ENCODE measurements around the gene NT5DC1. TPM values are rescaled to one million over a fixed set of nuclear protein-coding genes. Genes with fewer than 3 reads are reported as not detected.

NT5DC1 gene
- total RNA-seq, 4 donors from 2014 or later = 7.4 to 12.9 (median 11.4) TPM

DNA sequence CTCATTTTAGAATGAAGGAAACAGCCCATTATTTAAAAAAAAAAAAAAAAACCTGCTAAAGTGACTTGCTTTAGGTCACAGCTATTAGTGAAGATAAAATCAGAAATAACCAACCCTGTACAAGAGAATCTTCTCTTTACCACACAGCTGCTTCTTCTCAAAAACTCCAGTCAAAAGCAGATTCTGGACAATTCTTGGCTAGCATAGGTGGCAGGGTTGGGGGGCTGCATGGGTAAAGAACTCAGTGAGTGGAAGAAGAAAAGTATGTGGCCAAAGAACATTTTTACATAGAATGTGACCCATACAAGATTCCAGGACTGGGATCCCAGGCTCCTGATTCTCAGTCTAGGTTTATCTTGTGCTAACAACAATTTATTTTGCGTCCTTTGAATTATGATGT is 30.6 kb upstream of the NT5DC1 start:
- H3K27ac ChIP-seq = no peak overlapping the region
- no peak overlapping the region for H3K4me3 ChIP-seq
- DNase-seq (ENCODE audit: low spot score in 2 of 2) = no peak
- no peaks in the 10 kb centered on the region for H3K27me3 ChIP-seq
- H3K4me1 ChIP-seq = no peaks in the 10 kb centered on the region
- H3K9me3 ChIP-seq = no peaks in the 10 kb centered on the region
- 91% methylated on average over 1 of the region's 1 CpG for whole genome bisulfite sequencing
- H3K36me3 ChIP-seq = no peaks in the 10 kb centered on the region
- no peak for TF ChIP-seq POLR2A (IDR thresholded peaks at IDR 0.05)
- TF ChIP-seq EP300 (IDR thresholded peaks at IDR 0.05) = no peak
- TF ChIP-seq, protein P1, sequence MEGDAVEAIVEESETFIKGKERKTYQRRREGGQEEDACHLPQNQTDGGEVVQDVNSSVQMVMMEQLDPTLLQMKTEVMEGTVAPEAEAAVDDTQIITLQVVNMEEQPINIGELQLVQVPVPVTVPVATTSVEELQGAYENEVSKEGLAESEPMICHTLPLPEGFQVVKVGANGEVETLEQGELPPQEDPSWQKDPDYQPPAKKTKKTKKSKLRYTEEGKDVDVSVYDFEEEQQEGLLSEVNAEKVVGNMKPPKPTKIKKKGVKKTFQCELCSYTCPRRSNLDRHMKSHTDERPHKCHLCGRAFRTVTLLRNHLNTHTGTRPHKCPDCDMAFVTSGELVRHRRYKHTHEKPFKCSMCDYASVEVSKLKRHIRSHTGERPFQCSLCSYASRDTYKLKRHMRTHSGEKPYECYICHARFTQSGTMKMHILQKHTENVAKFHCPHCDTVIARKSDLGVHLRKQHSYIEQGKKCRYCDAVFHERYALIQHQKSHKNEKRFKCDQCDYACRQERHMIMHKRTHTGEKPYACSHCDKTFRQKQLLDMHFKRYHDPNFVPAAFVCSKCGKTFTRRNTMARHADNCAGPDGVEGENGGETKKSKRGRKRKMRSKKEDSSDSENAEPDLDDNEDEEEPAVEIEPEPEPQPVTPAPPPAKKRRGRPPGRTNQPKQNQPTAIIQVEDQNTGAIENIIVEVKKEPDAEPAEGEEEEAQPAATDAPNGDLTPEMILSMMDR (IDR thresholded peaks at IDR 0.05) = no peak
- no peak for TF ChIP-seq POLR2AphosphoS5 (IDR thresholded peaks at IDR 0.05)

DNA sequence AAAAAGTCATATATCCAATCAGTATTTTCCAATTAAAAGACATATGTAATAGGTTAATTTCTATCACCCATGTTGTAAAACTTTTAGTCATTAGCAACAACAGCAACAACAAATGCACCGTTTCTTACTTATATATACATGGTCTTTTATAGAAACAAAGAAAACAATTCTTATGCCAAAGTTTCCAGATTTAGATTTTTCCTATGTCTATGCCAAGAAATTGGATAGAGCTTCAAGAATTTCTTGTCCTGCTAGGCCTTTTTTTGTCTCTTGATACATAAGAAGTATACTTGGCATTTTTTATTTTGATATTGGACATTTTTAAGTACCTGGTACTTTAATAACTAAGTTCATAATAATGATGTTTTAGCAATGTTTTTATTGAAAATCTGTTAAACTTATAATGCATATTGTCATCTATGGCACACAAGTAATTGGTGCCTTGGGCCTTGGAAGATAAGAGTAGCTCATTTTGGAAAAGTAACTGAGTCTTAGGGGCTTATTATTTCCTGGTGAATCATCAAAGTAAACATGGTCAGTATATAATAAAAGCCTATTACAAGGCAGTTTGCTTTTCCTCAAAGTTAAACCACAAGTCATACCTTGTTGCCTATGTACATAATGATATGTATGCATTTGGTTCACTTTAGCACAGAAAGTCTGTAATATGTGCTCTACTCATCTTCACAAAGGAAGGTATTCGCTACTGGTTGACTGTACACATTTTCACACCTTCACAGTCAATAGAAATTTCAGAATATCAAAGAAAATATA is 29.9 kb upstream of the NT5DC1 start:
- H3K27ac ChIP-seq = no peak overlapping the region
- no peak for DNase-seq (ENCODE audit: low spot score in 2 of 2)
- H3K36me3 ChIP-seq = no peaks in the 10 kb centered on the region
- H3K4me3 ChIP-seq = no peak overlapping the region
- no peaks in the 10 kb centered on the region for H3K27me3 ChIP-seq
- no peaks in the 10 kb centered on the region for H3K9me3 ChIP-seq
- 58% methylated on average over 2 of the region's 2 CpGs for WGBS
- TF ChIP-seq, protein P1 (IDR thresholded peaks at IDR 0.05) = no peak
- TF ChIP-seq POLR2AphosphoS5 (IDR thresholded peaks at IDR 0.05) = no peak
- TF ChIP-seq EP300 (IDR thresholded peaks at IDR 0.05) = no peak
- TF ChIP-seq POLR2A (IDR thresholded peaks at IDR 0.05) = no peak
- no peaks in the 10 kb centered on the region for H3K4me1 ChIP-seq

DNA sequence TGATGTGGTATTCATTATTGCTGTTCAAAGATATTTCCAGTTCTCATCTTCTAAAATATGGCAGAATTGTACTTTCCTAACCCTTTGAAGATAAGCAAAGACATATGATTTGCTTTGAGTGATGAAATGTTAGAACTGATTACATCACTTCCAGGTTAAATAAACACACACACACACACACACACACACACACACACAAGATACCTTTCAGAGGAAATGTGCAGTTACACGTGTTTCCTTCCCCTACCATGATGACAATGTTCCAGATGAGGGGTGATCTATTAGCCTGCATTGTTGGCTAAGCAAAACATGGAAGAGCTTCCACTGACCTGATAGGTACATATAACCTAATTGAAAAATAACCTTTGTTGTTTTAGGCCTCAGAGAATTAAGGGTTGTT is 28.3 kb upstream of the NT5DC1 start:
- H3K9me3 ChIP-seq = no peaks in the 10 kb centered on the region
- H3K27ac ChIP-seq = no peak overlapping the region
- TF ChIP-seq EP300 (IDR thresholded peaks at IDR 0.05) (no peak), POLR2AphosphoS5 (IDR thresholded peaks at IDR 0.05) (no peak), POLR2A (IDR thresholded peaks at IDR 0.05) (no peak)
- TF ChIP-seq, protein P1 (IDR thresholded peaks at IDR 0.05) = no peak
- no peak for DNase-seq (ENCODE audit: low spot score in 2 of 2)
- WGBS = 61% methylated on average over 1 of the region's 1 CpG
- H3K4me1 ChIP-seq = no peaks in the 10 kb centered on the region
- H3K4me3 ChIP-seq = no peak overlapping the region
- no peaks in the 10 kb centered on the region for H3K36me3 ChIP-seq
- no peaks in the 10 kb centered on the region for H3K27me3 ChIP-seq

DNA sequence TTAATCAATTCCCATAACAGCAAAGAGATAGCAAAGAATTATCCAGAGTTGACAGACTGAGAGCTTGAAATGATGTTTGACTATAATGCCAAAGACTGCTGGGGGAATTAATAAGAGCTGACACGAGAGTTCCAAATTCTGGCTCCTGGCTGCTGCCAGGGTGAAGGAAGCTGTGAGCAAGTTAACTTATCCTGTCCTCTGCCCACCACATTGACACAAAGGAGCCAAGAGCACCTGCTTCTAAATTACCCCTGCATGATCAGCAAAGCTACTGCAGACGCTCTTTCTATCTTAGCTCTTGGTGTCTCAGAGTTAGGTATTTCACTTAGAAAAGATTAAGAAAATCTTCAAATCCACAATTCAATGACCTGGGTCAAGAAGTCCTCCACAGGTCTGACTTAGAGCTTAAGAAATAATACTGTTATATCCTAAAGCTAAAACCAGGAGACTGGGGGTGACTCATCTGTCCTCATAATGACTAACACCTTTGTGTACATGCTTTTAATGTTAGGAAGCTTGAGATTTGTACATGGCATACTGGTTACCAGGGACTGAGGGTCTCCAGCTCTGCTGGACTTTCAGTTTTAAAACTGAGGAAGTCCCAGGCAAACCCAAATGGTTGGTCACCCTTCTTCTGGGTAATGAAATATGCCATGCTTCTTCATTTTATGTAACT is 26.8 kb upstream of the NT5DC1 start:
- 80% methylated on average over 2 of the region's 2 CpGs for WGBS
- H3K4me3 ChIP-seq = no peak overlapping the region
- H3K36me3 ChIP-seq = no peaks in the 10 kb centered on the region
- no peaks in the 10 kb centered on the region for H3K27me3 ChIP-seq
- no peaks in the 10 kb centered on the region for H3K4me1 ChIP-seq
- no peak for TF ChIP-seq EP300 (IDR thresholded peaks at IDR 0.05)
- TF ChIP-seq, protein P1 (IDR thresholded peaks at IDR 0.05) = no peak
- no peak for TF ChIP-seq POLR2AphosphoS5 (IDR thresholded peaks at IDR 0.05)
- no peaks in the 10 kb centered on the region for H3K9me3 ChIP-seq
- no peak overlapping the region for H3K27ac ChIP-seq
- DNase-seq (ENCODE audit: low spot score in 2 of 2) = no peak

DNA sequence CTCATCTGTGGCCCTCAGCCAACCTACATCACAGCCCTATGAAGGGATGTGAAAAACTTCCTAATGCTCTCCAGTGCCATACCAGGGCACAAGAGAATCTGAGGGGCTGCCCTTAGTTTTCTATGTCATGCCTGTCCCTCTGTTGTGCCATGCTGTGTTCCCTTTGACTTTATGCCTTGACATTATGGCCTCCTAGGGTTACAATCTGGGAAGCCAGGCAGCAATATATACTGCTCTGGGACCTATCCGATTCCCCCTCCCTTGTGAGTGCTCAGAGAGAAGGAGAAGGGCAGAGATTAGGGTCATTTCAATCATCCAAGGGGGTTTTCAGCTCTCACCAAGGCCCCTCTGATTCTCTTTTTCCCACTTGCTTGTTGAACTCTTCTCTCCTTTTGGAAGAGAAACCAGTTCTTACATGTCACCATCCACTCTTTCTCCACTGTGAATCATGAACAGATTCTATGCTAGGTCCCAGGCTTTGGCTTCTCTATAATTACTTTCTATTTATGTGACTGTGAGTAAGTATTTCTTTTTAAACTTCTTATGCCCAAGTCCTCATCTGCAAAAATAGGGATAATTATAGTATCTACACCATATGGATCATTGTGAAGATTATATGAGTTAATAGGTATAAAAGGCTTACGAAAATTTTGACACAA is 25.8 kb upstream of the NT5DC1 start:
- DNase-seq (ENCODE audit: low spot score in 2 of 2) = no peak
- 90% methylated on average over 2 of the region's 2 CpGs for WGBS
- TF ChIP-seq POLR2A (IDR thresholded peaks at IDR 0.05) (no peak), EP300 (IDR thresholded peaks at IDR 0.05) (no peak), POLR2AphosphoS5 (IDR thresholded peaks at IDR 0.05) (no peak)
- TF ChIP-seq, protein P1 (IDR thresholded peaks at IDR 0.05) = no peak

More for the DNA sequence above, 25.8 kb upstream of the NT5DC1 start:
- Histone ChIP-seq H3K4me3 (no peak overlapping the region), H3K36me3 (no peaks in the 10 kb centered on the region), H3K27ac (no peak overlapping the region), H3K4me1 (no peaks in the 10 kb centered on the region), H3K27me3 (no peaks in the 10 kb centered on the region), H3K9me3 (no peaks in the 10 kb centered on the region)
